Esophagus muscularis mucosa (tissue), 4 donors: ENCODE results near the gene RRAGC. TPM values are rescaled to one million over a fixed set of nuclear protein-coding genes. Genes with fewer than 3 reads are reported as not detected.

Experiments
- DNase-seq: peaks from one replicate; pipeline ENCODE4 v3.0.0-alpha.2; 2017; ENCODE audit errors: extremely low spot score
- H3K27ac ChIP-seq, 4 donors: fragments of 200-600 bp; sonication (generic); replicated peaks in 1 of 4; 1 replicate in 3 of 4; 2 replicates in 1 of 4; pipeline ENCODE4 v1.5.1; 2016 to 2019; ENCODE audit warnings: mild to moderate bottlenecking in 1 of 4
- H3K27me3 ChIP-seq, 4 donors: fragments of 200-600 bp; sonication (generic); one replicate each; pipeline versions ENCODE4 v1.5.1 to v1.6.0; 2016 to 2019
- H3K36me3 ChIP-seq, 4 donors: fragments of 200-600 bp; sonication (generic); one replicate each; pipeline ENCODE4 v1.5.1; 2016 to 2019
- H3K4me1 ChIP-seq, 4 donors: fragments of 200-600 bp; sonication (generic); one replicate each; pipeline ENCODE4 v1.5.1; 2016 to 2019
- H3K4me3 ChIP-seq, 4 donors: fragments of 200-600 bp; sonication (generic); 1 replicate in 2 of 4; 2 replicates in 2 of 4; pipeline ENCODE4 v1.5.1; 2016 to 2019; ENCODE audit warnings: mild to moderate bottlenecking in 4 of 4, moderate library complexity in 1 of 4
- H3K9me3 ChIP-seq, 4 donors: fragments of 200-600 bp; sonication (generic); 1 replicate in 3 of 4; 2 replicates in 1 of 4; pipeline ENCODE4 v1.5.1; 2016 to 2019
- EP300 ChIP-seq: sonication (generic); formaldehyde crosslinking; IDR thresholded peaks from one replicate; pipeline ENCODE4 v1.6.1; 2017; ENCODE audit warnings: antibody characterized with exemption
- POLR2A ChIP-seq: fragments of 450-650 bp; IDR thresholded peaks from one replicate; pipeline ENCODE4 v1.6.1; 2017; ENCODE audit warnings: antibody characterized with exemption, moderate library complexity, mild to moderate bottlenecking, low read depth
- POLR2AphosphoS5 ChIP-seq, 2 donors: sonication (generic); formaldehyde crosslinking; IDR thresholded peaks; one replicate each; pipeline ENCODE4 v1.6.1; 2017; ENCODE audit warnings: antibody characterized with exemption in 2 of 2
- WGBS: methylation state at CpG from one replicate; pipeline ENCODE4 v1.1.5; 2018; 5-methylcytosine and 5-hydroxymethylcytosine counted together
- intact Hi-C: fragments of 100-400 bp; cut with DNase I; formaldehyde crosslinking; loops from one replicate; pipeline ENCODE4 v1.15.1; 2023
- small RNA-seq, 3 donors: library from RNA; depleted of rRNA; stranded (forward); fragments of <200 nt; gene quantifications; one replicate each; pipeline ENCODE3, GENCODE V24; 2016
- total RNA-seq, 4 donors: library from RNA; depleted of rRNA; stranded (reverse); fragments of >200 nt; gene quantifications; one replicate each; pipeline versions ENCODE4 v1.1.0 to v1.2.1, GENCODE V29; 2016
- TF ChIP-seq, protein P1 (sequence below), 3 experiments: fragments of 200-600 bp in 2 of 3; fragments of 450-650 bp in 1 of 3; sonication (generic) in 2 of 3; IDR thresholded peaks; one replicate each; pipeline ENCODE4 v1.5.1; 2017 to 2019; ENCODE audit warnings: antibody characterized with exemption in 3 of 3, mild to moderate bottlenecking in 2 of 3, moderate library complexity in 1 of 3

The RRAGC gene
- total RNA-seq, 4 donors from 2014 or later = 18.3 to 26.3 (median 22.4) TPM

DNA sequence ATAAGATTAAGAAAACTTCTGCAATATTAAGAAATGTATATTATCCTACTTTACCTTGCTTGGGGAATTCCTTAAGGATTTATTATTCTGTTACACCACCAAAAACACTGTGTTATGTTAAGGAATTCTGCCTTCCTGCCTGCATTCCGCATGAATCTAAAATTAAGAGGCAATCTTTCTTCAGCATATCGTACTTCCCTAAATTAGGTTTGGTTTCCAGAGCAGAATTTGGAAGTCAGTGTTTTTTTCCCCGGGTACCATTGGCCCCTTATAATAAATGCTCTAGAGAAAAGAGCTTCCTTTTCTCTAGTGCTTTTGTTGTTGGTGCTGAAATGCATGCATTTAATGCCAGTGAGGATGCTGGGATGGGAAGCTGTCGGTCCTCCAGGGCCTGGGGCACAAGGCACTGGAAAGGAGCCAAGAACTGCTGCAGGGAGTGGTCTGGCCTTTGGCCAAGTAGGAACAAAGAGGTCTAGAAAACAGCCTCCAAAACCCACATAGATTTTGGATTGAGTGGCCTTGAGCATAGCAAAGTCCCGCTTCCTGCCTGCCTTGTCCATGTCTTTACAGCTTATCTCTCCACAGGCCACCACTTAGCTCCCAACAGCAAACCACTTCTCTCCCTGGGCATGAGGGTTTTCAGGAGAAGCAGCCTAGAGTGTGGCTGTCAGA lies 69.9 kb downstream of the RRAGC start:
- no peaks in the 10 kb centered on the region for H3K4me1 ChIP-seq
- DNase-seq = no peak
- peaks cover 0 to 88% (median 9%) of the 10 kb centered on the region in 4 donors for H3K27me3 ChIP-seq
- intact Hi-C loops = no loop called here
- H3K27ac ChIP-seq = no peak overlapping the region
- WGBS = 40% methylated on average over 5 of the region's 5 CpGs
- peaks cover 0 to 27% (median 21%) of the 10 kb centered on the region in 4 donors for H3K9me3 ChIP-seq
- H3K36me3 ChIP-seq = no peaks in the 10 kb centered on the region
- H3K4me3 ChIP-seq = no peak overlapping the region
- TF ChIP-seq POLR2A (no peak), EP300 (no peak), POLR2AphosphoS5 (IDR thresholded peaks at IDR 0.05) (no peak)
- TF ChIP-seq, protein P1, sequence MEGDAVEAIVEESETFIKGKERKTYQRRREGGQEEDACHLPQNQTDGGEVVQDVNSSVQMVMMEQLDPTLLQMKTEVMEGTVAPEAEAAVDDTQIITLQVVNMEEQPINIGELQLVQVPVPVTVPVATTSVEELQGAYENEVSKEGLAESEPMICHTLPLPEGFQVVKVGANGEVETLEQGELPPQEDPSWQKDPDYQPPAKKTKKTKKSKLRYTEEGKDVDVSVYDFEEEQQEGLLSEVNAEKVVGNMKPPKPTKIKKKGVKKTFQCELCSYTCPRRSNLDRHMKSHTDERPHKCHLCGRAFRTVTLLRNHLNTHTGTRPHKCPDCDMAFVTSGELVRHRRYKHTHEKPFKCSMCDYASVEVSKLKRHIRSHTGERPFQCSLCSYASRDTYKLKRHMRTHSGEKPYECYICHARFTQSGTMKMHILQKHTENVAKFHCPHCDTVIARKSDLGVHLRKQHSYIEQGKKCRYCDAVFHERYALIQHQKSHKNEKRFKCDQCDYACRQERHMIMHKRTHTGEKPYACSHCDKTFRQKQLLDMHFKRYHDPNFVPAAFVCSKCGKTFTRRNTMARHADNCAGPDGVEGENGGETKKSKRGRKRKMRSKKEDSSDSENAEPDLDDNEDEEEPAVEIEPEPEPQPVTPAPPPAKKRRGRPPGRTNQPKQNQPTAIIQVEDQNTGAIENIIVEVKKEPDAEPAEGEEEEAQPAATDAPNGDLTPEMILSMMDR (IDR thresholded peaks at IDR 0.05) = no peak

DNA sequence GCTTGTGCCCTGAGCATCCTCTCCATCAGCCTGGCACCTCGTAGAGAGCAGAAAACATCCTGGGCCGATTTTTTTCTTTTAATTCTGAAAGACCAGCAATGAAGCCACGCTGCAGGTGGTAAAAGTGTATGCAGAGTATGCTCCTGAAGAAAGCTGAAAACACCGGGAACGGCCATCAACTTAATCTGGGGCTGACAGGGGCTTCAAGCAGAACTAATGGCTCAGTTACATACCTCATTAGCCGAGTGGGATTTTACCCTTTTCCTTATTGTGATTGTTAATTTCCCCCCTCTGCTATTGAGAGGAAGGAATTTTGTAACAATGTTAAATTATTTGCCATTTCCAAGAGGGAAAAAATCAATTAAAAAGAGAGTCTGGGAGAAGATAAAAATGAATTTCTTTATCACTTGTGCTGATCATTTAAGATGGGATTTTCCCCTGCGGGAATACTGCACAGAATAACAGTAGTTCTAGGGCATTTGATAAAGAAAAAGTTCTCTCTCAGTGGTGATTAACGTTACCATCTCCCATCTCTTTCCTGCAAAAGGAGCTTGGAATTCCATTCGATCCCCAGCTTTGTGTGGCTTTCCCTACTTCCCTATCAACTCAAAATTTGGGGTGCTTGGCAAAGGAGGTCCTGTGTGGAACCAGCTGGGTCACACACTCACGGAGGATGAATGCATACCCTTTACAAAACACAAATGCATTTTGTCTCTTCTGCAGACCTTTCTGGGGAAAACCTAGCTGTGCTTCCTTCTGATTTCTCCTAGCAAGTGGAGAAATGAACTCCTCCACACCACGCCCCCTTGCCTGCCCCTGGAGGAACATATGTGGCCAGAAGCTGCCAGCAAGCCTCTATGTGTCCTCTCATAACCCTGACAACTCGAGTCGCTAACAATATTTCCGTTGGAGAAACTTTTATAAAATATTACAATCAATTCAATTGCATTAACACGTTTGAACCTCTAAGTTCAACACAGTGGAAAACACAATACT lies 70.9 kb downstream of the RRAGC start:
- peaks cover 0 to 91% (median 18%) of the 10 kb centered on the region in 4 donors for H3K27me3 ChIP-seq
- intact Hi-C loops = no loop called here

More for the DNA sequence above, 70.9 kb downstream of the RRAGC start:
- Histone ChIP-seq H3K4me3 (no peak overlapping the region), H3K4me1 (peaks cover 0 to 5% (median 4%) of the 10 kb centered on the region in 4 donors), H3K27ac (no peak overlapping the region), H3K9me3 (peaks cover 0 to 17% (median 12%) of the 10 kb centered on the region in 4 donors), H3K36me3 (no peaks in the 10 kb centered on the region)
- 50% methylated on average over 15 of the region's 15 CpGs for WGBS
- TF ChIP-seq POLR2A (no peak), EP300 (no peak), POLR2AphosphoS5 (IDR thresholded peaks at IDR 0.05) (no peak)
- TF ChIP-seq, protein P1 (IDR thresholded peaks at IDR 0.05) = no peak
- DNase-seq = no peak

Small RNA genes within 50 kb of the gene (small RNA-seq; reads per million reads assigned to genes)
- gene GJA9-MYCBP = 0 reads per million in 3 donors

Other genes with a start within 250 kb of the RRAGC start
- gene MYCBP, start 13.6 kb upstream of the RRAGC start, total RNA-seq = 10 to 100 TPM; 17.4 to 22.5 (median 21.2) TPM
- gene GJA9, start 21.8 kb upstream of the RRAGC start, total RNA-seq = not detected
- gene RHBDL2, start 82.1 kb upstream of the RRAGC start, total RNA-seq = not detected
- 10 to 100 TPM; 59.0 to 93.1 (median 69.2) TPM for gene AKIRIN1, start 131.5 kb upstream of the RRAGC start, total RNA-seq
- gene NDUFS5, start 166.6 kb upstream of the RRAGC start, total RNA-seq = 100 to 1,000 TPM; 274 to 655 (median 373) TPM